Subcutaneous adipose tissue (tissue), 4 donors: ENCODE data around the gene FANK1. TPM values are rescaled to one million over a fixed set of nuclear protein-coding genes. Genes with fewer than 3 reads are reported as not detected.

Experiments
- total RNA-seq, 4 donors: library from RNA; depleted of rRNA; stranded (reverse); fragments of >200 nt; gene quantifications; one replicate each; pipeline ENCODE4 v1.1.0, GENCODE V29; 2016
- TF ChIP-seq, protein P1 (sequence below): fragments of 450-650 bp; IDR thresholded peaks from one replicate; pipeline ENCODE4 v1.5.1; 2016; ENCODE audit warnings: low read depth, mild to moderate bottlenecking, control low read depth, antibody characterized with exemption, moderate library complexity

Gene FANK1
- total RNA-seq, 4 donors from 2014 or later = 0.44 to 4.6 (median 2.2) TPM

DNA sequence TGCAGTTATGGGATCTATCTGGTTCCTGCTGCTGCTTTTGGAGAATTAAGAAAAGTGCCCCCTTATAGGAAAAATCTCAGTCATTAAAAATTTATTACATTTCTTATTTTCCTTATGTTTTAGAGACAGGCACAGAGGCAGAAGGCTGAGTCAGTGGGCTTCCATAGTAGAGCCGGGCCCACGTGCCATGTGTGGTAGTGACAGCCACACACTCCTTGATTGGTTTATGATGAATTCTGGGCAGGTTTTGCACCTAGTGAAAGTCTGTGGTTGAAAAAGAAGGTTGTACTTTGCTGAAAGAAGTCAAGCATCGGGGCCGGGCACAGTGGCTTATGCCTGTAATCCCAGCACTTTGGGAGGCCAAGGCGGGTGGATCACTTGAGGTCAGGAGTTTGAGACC is 109.9 kb downstream of the FANK1 start:
- TF ChIP-seq, protein P1, sequence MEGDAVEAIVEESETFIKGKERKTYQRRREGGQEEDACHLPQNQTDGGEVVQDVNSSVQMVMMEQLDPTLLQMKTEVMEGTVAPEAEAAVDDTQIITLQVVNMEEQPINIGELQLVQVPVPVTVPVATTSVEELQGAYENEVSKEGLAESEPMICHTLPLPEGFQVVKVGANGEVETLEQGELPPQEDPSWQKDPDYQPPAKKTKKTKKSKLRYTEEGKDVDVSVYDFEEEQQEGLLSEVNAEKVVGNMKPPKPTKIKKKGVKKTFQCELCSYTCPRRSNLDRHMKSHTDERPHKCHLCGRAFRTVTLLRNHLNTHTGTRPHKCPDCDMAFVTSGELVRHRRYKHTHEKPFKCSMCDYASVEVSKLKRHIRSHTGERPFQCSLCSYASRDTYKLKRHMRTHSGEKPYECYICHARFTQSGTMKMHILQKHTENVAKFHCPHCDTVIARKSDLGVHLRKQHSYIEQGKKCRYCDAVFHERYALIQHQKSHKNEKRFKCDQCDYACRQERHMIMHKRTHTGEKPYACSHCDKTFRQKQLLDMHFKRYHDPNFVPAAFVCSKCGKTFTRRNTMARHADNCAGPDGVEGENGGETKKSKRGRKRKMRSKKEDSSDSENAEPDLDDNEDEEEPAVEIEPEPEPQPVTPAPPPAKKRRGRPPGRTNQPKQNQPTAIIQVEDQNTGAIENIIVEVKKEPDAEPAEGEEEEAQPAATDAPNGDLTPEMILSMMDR = no peak

DNA sequence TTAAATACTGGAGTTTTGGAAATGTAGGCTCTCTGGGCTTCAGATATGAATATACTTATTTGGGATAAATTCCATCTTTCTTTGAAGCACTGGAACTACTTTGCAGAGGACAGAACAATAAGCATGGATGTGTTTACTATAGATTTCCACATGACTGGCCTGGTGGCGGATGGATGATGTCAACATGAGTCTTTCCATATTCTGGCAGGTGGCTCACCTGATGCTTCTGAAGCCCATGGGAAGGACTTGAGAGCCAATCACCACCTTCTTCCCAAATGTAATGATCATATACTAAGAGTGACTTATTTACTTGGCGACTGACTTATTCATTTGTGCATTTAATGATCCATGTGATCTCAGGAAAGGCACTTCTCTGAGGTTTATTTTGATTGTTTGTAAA is 110.5 kb downstream of the FANK1 start:
- TF ChIP-seq, protein P1 = no peak

DNA sequence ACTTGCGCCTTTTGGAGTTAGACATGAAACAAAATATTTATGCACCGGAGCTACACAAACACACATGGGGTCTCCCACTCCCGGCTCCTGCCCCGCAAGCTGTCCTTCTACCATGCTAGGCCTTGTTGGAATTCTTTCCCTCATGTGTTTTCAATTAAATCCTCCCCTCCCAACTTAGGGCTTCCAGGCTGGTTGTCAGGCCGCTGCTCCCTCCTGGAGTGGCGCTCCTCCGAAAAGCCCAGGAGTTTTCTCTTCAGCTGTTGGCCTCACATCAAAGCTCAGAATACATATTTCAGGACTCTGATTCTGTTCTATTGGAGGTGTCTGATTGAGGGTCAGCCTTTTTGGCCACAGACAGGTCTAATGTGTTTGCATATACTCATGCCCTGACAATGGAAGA is 113.3 kb downstream of the FANK1 start:
- TF ChIP-seq, protein P1 = no peak

DNA sequence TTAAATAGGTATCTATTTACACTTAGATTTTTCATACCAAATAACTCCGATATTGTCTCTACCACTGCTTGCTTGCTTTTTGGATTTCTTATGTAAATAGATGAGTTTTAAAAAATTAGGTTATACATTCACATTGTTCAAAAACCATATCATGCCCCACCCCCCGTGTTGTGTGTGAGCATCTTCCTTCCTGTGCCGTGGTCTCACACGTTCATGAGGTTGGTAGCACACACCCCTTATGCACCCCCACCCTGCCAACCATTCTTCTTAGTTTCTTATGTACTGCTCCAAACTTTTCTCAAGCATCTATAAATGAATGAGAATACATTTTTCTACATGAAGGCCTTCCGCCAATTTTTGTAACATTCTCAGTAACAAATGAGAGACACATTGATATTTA is 115.6 kb downstream of the FANK1 start:
- TF ChIP-seq, protein P1 = no peak

DNA sequence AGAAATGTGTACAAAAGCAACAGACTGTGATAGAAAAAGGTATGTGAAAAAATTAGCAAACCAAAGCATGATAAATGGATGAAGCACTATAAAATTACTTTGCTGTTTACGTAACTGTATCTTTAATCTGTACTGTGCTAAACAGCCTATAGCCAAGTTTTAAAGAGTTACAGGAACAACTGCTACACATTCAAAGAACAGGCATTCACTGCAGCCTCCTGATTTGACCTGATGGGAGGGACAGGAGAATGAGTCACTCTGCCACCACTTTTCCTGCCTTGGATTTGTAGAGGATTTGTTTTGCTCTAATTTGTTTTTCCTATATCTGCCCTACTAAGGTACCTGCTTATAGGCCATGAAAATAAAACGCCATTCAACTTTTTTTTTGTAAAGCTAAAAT is 116.1 kb downstream of the FANK1 start:
- TF ChIP-seq, protein P1 = no peak

DNA sequence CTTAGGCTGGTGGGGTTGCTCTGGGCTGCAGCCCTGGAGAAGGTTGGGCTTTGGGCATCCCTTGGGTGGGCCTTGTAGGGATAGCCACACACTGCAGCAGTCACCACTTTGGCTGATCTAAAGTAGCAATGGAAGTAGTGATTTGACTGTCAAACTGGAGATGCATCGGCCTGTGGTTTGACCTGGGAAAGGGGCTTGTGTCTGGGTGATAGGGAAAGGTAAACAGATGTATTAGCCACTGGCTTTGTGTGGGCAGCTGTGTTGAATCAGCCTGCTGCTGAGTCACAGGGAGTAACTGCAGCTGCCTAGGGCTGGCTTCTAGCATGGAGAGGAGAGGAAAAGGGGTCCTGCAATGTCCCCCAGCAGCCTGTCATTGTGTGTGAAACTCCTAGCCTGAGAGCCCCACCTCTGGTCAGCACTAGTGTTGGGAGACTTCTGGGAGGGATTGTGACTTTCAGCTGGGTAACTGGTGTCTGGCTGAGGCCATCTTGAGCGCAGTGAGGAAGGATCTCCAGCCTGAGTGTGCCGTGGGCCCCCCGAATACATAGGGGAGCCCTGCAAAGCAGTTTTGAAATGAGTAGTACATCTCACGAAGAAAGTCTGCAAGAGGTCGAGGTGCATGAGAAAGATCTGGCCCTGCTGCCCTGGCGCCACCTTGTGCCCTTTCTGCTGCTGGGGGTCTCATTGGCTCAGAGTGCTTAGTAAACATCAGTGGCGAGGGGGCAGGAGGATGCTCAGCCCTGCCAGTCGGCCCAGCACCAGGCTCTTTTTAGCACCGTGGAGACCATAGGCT is 117.3 kb downstream of the FANK1 start:
- TF ChIP-seq, protein P1 = no peak

DNA sequence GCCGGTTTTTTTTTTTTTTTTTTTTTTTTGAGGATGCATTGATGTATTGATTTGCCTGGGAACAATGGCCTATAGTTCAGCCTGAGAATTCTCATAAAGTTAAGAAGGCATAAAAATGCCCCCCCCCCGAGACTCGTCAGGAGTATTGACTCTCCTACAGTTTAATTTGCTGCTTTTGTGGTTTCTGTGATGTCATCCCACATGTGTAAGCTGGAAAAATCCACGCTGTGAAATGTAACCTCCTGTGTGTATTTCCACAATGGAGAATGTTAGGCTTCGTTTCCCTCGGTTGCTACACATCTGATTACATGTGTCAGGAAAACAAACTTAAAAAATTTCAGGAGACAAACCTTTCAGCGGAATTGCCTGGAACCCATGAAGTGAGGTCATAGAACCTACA is 117.9 kb downstream of the FANK1 start:
- TF ChIP-seq, protein P1 = no peak
